Epithelial cell of proximal tubule (primary cell): Measurements from ENCODE around the gene FAHD2A. TPM values are rescaled to one million over a fixed set of nuclear protein-coding genes. Genes with fewer than 3 reads are reported as not detected.
"Not testable (repeated sequence)": the region's sequence is repeated elsewhere in the genome, so short reads cannot be mapped to it uniquely, and the experiment has no call there.

Experiments used
- DNase-seq: peaks from one replicate; pipeline ENCODE4 v3.0.0-alpha.2; 2011; ENCODE audit warnings: low read depth
- H3K4me3 ChIP-seq: 2 replicates; pipeline ENCODE4 v1.5.1; 2011; ENCODE audit warnings: low read depth, mild to moderate bottlenecking, low read length
- total RNA-seq: library from RNA; depleted of rRNA; stranded (reverse); fragments of >200 nt; gene quantifications from 2 replicates; pipeline ENCODE4 v1.2.3, GENCODE V29; 2015
- TF ChIP-seq, protein P1 (sequence below): conservative IDR thresholded peaks from 2 replicates; pipeline ENCODE4 v1.5.1; 2012; ENCODE audit warnings: low read depth, mild to moderate bottlenecking, low read length

Gene FAHD2A, protein sequence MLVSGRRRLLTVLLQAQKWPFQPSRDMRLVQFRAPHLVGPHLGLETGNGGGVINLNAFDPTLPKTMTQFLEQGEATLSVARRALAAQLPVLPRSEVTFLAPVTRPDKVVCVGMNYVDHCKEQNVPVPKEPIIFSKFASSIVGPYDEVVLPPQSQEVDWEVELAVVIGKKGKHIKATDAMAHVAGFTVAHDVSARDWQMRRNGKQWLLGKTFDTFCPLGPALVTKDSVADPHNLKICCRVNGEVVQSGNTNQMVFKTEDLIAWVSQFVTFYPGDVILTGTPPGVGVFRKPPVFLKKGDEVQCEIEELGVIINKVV
- 31.4 and 32.5 TPM in 2 replicates for total RNA-seq

- TF ChIP-seq, protein P1, sequence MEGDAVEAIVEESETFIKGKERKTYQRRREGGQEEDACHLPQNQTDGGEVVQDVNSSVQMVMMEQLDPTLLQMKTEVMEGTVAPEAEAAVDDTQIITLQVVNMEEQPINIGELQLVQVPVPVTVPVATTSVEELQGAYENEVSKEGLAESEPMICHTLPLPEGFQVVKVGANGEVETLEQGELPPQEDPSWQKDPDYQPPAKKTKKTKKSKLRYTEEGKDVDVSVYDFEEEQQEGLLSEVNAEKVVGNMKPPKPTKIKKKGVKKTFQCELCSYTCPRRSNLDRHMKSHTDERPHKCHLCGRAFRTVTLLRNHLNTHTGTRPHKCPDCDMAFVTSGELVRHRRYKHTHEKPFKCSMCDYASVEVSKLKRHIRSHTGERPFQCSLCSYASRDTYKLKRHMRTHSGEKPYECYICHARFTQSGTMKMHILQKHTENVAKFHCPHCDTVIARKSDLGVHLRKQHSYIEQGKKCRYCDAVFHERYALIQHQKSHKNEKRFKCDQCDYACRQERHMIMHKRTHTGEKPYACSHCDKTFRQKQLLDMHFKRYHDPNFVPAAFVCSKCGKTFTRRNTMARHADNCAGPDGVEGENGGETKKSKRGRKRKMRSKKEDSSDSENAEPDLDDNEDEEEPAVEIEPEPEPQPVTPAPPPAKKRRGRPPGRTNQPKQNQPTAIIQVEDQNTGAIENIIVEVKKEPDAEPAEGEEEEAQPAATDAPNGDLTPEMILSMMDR, result no peak
- H3K4me3 ChIP-seq, result peak within 1 kb of the TSS; percentile 99
- DNase-seq, result no peak
These were observed at the start of gene FAHD2A for GRCh38 chr2:95402370-95403203. FAHD2A (plus strand) TSS chr2:95402708; CDS start chr2:95405559, 2,851 bp downstream.

DNA sequence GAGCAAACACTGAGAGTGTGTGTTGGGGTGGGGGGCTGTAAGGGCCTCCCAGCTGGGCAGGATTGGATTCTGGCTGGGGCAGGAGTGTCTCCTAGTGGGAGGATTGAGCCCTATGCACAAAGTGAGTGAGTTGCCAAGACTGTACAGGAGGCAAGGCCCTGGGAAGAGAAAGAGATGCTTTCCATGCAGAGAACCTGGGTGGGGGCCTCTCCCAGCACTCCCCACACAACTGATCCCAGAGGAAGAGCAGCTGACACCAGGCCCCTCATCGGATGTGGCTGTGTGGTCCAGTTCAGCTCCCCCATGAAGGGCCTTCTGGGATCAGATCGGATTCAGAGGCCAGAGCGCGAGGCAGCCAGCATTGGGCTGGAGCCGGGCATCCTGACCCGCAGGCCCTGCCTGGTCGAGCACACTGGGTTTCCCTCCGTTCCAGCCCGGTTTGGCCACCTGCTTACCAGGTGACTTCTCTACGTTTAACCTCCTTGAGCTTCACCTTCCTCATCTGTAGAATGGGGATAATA, 49.4 kb upstream of the FAHD2A start:
- TF ChIP-seq, protein P1, result peak; percentile 10
- no peak for DNase-seq
- H3K4me3 ChIP-seq, result no peak overlapping the region

DNA sequence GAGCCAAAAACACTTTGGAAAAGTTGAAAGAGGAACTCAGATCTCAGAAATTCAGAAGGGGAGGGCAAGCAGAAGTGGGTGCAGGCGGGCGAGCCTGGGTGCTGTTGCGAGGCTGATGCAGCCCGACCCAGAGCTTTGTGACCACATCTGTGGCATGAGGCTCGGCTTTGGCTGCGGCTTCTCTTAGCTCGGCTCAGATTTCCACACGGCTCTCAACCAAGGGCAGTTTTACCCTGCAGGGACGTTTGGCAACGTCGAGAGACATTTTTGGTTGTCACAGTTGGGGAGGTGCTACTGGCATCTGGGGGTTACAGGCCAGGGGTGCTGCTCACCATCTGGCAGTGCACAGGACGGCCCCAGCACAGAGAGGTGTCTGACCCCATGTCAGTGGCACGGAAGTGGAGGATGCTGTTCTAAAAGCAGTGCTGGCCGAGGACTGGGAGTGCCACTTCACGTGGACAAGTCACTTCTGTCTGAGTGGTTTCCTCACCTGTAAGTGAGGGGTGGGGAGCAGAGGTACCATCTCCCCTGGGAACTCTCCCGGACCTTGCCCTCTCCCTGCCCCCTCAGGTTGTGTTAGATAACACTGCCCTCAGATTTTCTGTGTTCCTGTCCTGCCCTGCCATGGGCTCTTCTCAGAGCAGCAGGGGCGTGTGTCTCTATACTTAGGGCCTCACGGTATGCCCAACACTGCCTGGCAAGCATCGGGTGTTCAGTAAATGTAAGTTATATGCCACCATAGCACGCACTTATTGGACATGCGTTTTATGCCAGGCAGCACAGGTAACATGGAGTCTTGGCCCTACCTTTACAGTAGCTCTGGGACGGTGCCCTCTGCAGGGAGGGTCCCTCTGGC, 48.7 kb upstream of the FAHD2A start:
- TF ChIP-seq, protein P1, result no peak
- no peak for DNase-seq
- H3K4me3 ChIP-seq, result no peak overlapping the region

DNA sequence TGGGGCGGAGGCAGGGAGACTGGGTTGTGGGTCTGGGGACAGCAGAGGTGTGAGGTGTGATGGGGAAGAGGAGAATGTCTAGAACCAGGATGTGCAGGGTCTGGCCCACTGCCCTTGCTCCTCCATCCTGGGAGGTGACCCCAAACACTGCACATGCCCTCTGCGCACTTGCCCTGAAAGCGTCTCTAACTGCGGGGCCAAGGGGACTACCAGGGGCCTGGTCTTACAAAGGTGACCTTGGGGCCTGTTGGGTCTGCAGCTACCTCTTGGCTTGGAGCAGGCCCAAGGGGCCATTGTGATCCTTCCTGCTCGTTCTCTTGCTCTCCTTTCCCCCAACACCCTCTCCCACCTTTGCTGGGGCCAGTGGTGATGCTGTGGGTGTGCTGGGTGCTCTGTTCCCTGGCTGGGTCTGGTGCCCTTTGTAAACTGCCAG, 48.0 kb upstream of the FAHD2A start:
- no peak for DNase-seq
- TF ChIP-seq, protein P1, result no peak
- no peak overlapping the region for H3K4me3 ChIP-seq

DNA sequence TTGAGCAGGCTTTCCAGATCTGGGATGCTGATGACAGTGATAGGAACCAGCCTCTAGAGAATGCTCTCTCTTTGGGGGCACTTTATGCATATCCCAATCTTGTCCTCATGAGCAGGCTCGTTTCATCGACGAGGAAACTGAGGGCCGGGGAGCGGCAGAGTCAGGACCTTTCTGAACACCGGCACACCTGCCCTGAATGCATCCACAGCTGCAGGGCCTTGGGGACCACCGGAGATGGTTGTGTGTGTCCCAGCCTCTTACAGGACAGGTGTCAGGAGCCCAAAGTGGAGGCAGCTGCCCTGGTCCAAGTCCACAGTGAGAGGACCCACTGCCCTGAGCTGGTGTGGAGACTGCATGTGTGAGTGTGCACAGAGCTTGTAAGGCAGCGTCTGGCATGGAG, 47.6 kb upstream of the FAHD2A start:
- no peak overlapping the region for H3K4me3 ChIP-seq
- TF ChIP-seq, protein P1, result no peak
- no peak for DNase-seq

- not testable (repeated sequence) for H3K4me3 ChIP-seq, DNase-seq
These were observed 47.0 kb upstream of the FAHD2A start for GRCh38 chr2:95355486-95355885.
